ENCODE data around the gene C1orf53.
"Not testable (repeated sequence)": the region's sequence is repeated elsewhere in the genome, so short reads cannot be mapped to it uniquely, and the experiment has no call there.

C1orf53 gene

DNA sequence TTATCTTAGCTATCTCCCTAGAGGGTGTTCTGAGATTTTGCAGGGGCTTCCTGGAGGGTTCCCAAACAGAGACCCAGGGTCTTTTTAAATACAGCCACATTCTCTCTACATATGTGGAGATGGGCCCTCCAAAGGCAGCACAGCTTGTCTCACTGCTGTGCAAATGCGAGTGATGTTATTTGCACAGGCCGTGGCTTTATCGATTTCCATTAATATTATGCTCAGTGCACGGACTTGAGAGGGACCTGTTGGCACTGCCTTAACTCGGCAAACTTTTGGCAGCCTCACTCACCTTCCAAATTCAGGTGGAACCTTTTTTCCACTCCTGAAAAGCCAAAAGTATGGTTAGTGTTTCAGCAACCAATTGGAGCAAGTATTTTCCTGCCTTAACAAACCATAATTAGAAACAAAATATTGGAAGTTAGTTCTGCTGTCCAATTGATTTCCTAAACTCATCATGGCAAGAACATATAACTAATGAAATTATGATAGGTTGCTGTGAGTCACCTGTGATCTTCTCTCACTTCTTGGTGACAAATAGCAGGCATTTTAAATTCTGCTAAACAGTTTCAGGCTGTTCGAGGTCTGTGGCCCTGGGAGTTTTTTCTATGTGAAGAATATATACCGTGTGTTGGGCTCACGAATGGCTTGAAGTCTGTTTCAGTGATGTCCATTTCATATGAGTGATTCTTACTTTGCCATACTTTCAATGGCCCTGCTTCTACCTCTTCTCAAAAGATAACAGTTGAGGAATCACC lies 25.7 kb downstream of the C1orf53 start:
- peak overlapping the region; percentile 59 for H3K4me3 Mint-ChIP-seq

GRCh38 chr1:197928849-197929336 lies 26.5 kb downstream of the C1orf53 start:
- H3K36me3 Mint-ChIP-seq = no peaks in the 10 kb centered on the region
- peaks cover 6% of the 10 kb centered on the region for H3K4me1 Mint-ChIP-seq
- H3K9me3 Mint-ChIP-seq = no peaks in the 10 kb centered on the region
- H3K4me3 Mint-ChIP-seq = peak overlapping the region; percentile 59
- no peak for DNase-seq (ENCODE audit: low spot score in 2 of 2)
- ATAC-seq = peak; percentile 76
- H3K27ac Mint-ChIP-seq = no peak overlapping the region

More for the DNA sequence above, 25.7 kb downstream of the C1orf53 start:
- Mint-ChIP-seq H3K27ac (no peak overlapping the region), H3K36me3 (no peaks in the 10 kb centered on the region), H3K4me1 (peaks cover 6% of the 10 kb centered on the region), H3K9me3 (no peaks in the 10 kb centered on the region)
- DNase-seq (ENCODE audit: low spot score in 2 of 2) (no peak), ATAC-seq (peak; percentile 31)

GRCh38 chr1:197933016-197933415 lies 30.6 kb downstream of the C1orf53 start:
- DNase-seq (ENCODE audit: low spot score in 2 of 2) = no peak
- H3K27ac Mint-ChIP-seq = no peak overlapping the region
- peaks cover 6% of the 10 kb centered on the region for H3K4me1 Mint-ChIP-seq
- no peaks in the 10 kb centered on the region for H3K36me3 Mint-ChIP-seq
- ATAC-seq = no peak
- H3K4me3 Mint-ChIP-seq = no peak overlapping the region
- H3K9me3 Mint-ChIP-seq = no peaks in the 10 kb centered on the region

GRCh38 chr1:197933647-197934046 lies 31.2 kb downstream of the C1orf53 start:
- H3K27ac Mint-ChIP-seq = no peak overlapping the region
- no peak for DNase-seq (ENCODE audit: low spot score in 2 of 2)

GRCh38 chr1:197937381-197937780 lies 35.0 kb downstream of the C1orf53 start:
- no peak for DNase-seq (ENCODE audit: low spot score in 2 of 2)
- Mint-ChIP-seq H3K9me3 (no peaks in the 10 kb centered on the region), H3K4me1 (no peaks in the 10 kb centered on the region), H3K4me3 (no peak overlapping the region), H3K27ac (no peak overlapping the region), H3K36me3 (no peaks in the 10 kb centered on the region)
- no peak for ATAC-seq

More at GRCh38 chr1:197933647-197934046, 31.2 kb downstream of the C1orf53 start:
- no peaks in the 10 kb centered on the region for H3K36me3 Mint-ChIP-seq
- no peak for ATAC-seq
- no peaks in the 10 kb centered on the region for H3K9me3 Mint-ChIP-seq
- peaks cover 3% of the 10 kb centered on the region for H3K4me1 Mint-ChIP-seq
- H3K4me3 Mint-ChIP-seq = no peak overlapping the region

DNA sequence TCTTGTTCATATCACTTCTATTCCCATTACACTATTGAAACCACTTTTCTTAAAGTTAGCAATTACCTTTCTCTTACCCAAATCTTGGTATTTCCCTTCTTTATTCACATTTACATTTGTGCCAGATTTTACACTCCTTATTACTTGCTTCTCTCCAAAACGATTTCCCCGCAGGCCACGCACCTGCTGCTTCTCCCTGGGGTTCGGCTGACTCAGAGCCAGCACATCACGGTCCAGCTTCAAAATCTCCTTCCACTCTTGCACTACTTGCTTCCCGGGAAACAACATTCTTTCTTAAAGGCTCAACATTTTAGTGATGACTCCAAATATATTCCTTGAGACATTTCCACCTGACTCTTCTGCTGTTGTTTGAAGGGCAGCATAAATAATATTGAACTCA lies 35.5 kb downstream of the C1orf53 start:
- Mint-ChIP-seq H3K4me1 (no peaks in the 10 kb centered on the region), H3K4me3 (no peak overlapping the region), H3K9me3 (no peaks in the 10 kb centered on the region)

GRCh38 chr1:197939159-197939980 lies 36.9 kb downstream of the C1orf53 start:
- not testable (repeated sequence) for H3K27ac Mint-ChIP-seq; ATAC-seq; H3K4me1 Mint-ChIP-seq; H3K4me3 Mint-ChIP-seq; DNase-seq (ENCODE audit: low spot score in 2 of 2); H3K9me3 Mint-ChIP-seq; H3K36me3 Mint-ChIP-seq

More for the DNA sequence above, 35.5 kb downstream of the C1orf53 start:
- no peak overlapping the region for H3K27ac Mint-ChIP-seq
- H3K36me3 Mint-ChIP-seq = no peaks in the 10 kb centered on the region
- no peak for ATAC-seq
- DNase-seq (ENCODE audit: low spot score in 2 of 2) = no peak

DNA sequence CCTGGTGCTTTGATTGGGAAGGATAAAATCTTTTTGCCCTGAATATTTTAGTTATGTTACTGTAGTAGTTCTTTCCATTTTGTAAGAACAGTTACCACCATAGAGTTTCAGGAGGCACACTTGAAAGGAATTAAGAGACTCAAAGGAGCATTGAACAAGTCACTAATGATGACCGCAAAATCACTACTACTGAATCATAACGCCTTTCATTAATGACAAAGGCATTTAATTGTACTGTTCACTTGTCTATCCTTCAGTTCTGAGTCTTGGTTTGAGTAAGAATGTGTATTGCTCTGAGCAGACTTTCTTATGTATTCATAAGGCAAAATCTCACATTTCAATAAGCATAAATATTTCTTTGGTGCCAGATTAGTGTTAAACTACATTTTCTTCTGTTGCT lies 39.6 kb downstream of the C1orf53 start:
- DNase-seq (ENCODE audit: low spot score in 2 of 2) (no peak), ATAC-seq (peak; percentile 96)
- H3K27ac Mint-ChIP-seq = no peak overlapping the region
- no peaks in the 10 kb centered on the region for H3K4me1 Mint-ChIP-seq
- no peaks in the 10 kb centered on the region for H3K36me3 Mint-ChIP-seq
- no peak overlapping the region for H3K4me3 Mint-ChIP-seq
- no peaks in the 10 kb centered on the region for H3K9me3 Mint-ChIP-seq

GRCh38 chr1:197944485-197944884 lies 42.1 kb downstream of the C1orf53 start:
- H3K4me3 Mint-ChIP-seq = no peak overlapping the region
- no peaks in the 10 kb centered on the region for H3K9me3 Mint-ChIP-seq
- ATAC-seq (no peak), DNase-seq (ENCODE audit: low spot score in 2 of 2) (no peak)
- no peak overlapping the region for H3K27ac Mint-ChIP-seq
- H3K36me3 Mint-ChIP-seq = no peaks in the 10 kb centered on the region
- H3K4me1 Mint-ChIP-seq = peaks cover 16% of the 10 kb centered on the region

- peaks cover 2% of the 10 kb centered on the region for H3K9me3 Mint-ChIP-seq
- no peak for DNase-seq (ENCODE audit: low spot score in 2 of 2)
- peak; percentile 92 for ATAC-seq
- H3K4me3 Mint-ChIP-seq = peak overlapping the region; percentile 41
- H3K27ac Mint-ChIP-seq = peak overlapping the region; percentile 63
- H3K4me1 Mint-ChIP-seq = peaks cover 23% of the 10 kb centered on the region
- peaks cover 5% of the 10 kb centered on the region for H3K36me3 Mint-ChIP-seq
These were observed 46.8 kb downstream of the C1orf53 start for GRCh38 chr1:197948926-197949899.

DNA sequence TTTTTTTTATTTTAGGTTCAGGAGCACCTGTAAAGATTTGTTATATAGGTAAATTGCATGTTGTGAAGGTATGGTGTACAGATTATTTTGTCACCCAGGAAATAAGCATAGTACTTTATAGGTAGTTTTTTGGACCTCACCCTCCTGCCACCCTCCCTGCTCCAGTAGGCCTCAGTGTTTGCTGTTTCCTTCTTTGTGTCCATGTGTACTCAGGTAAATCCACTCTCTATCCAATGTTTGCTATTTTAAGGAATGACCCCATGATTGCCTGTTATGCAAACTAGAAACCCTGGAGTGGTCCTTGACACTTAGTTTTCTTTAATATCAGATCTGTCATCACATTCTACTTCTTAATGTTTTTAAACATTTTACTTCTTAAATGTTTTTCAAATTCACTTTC lies 48.7 kb downstream of the C1orf53 start:
- H3K9me3 Mint-ChIP-seq = peaks cover 2% of the 10 kb centered on the region
- no peak for DNase-seq (ENCODE audit: low spot score in 2 of 2)
- H3K4me3 Mint-ChIP-seq = no peak overlapping the region
- ATAC-seq = no peak
- no peak overlapping the region for H3K27ac Mint-ChIP-seq
- H3K4me1 Mint-ChIP-seq = peaks cover 27% of the 10 kb centered on the region
- peaks cover 5% of the 10 kb centered on the region for H3K36me3 Mint-ChIP-seq

- no peak overlapping the region for H3K4me3 Mint-ChIP-seq
These were observed 49.3 kb downstream of the C1orf53 start for GRCh38 chr1:197951617-197952175.

DNA sequence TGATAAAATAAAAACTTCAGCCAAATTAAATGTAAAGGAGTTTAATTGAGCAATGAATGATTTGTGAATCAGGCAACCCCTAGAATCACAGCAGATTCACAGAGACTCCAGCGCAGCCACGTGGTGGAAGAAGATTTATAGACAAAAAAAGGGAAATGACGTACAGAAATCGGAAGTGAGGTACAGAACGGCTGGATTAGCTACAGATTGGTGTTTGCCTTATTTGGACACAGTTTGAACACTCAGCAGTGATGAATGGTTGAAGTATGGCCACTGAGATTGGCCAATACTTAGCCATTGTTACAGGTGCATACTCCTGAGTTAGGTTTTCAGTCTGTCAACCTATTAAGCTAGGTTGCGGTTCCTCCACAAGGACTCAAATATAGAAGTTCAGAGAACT lies 51.0 kb downstream of the C1orf53 start:
- ATAC-seq; DNase-seq (ENCODE audit: low spot score in 2 of 2); H3K36me3 Mint-ChIP-seq; H3K27ac Mint-ChIP-seq; H3K4me3 Mint-ChIP-seq; H3K9me3 Mint-ChIP-seq: not testable (repeated sequence)
- H3K4me1 Mint-ChIP-seq = peaks cover 27% of the 10 kb centered on the region

More at GRCh38 chr1:197951617-197952175, 49.3 kb downstream of the C1orf53 start:
- Mint-ChIP-seq H3K9me3 (peaks cover 2% of the 10 kb centered on the region), H3K36me3 (peaks cover 5% of the 10 kb centered on the region), H3K27ac (no peak overlapping the region), H3K4me1 (peaks cover 27% of the 10 kb centered on the region)
- DNase-seq (ENCODE audit: low spot score in 2 of 2) = no peak
- no peak for ATAC-seq

- Mint-ChIP-seq H3K36me3 (peaks cover 5% of the 10 kb centered on the region), H3K27ac (no peak overlapping the region), H3K4me1 (peaks cover 14% of the 10 kb centered on the region), H3K4me3 (no peak overlapping the region), H3K9me3 (peaks cover under 1% of the 10 kb centered on the region)
- DNase-seq (ENCODE audit: low spot score in 2 of 2) (no peak), ATAC-seq (no peak)
These were observed 52.4 kb downstream of the C1orf53 start for GRCh38 chr1:197954718-197955418.

Measured in stimulated activated effector memory CD8-positive, alpha-beta T cell treated with anti-CD3 and anti-CD28 coated beads, Interleukin-12 subunit alpha, Interleukin-12 subunit beta, amount 100 ng/mL, for 72 hours (primary cell).